ENCODE measurements around the gene CALY. TPM values are rescaled to one million over a fixed set of nuclear protein-coding genes. Genes with fewer than 3 reads are reported as not detected.

The CALY gene
- total RNA-seq, 3 donors from 2014 or later, result 1.1 to 7.5 TPM; not detected in 1

DNA sequence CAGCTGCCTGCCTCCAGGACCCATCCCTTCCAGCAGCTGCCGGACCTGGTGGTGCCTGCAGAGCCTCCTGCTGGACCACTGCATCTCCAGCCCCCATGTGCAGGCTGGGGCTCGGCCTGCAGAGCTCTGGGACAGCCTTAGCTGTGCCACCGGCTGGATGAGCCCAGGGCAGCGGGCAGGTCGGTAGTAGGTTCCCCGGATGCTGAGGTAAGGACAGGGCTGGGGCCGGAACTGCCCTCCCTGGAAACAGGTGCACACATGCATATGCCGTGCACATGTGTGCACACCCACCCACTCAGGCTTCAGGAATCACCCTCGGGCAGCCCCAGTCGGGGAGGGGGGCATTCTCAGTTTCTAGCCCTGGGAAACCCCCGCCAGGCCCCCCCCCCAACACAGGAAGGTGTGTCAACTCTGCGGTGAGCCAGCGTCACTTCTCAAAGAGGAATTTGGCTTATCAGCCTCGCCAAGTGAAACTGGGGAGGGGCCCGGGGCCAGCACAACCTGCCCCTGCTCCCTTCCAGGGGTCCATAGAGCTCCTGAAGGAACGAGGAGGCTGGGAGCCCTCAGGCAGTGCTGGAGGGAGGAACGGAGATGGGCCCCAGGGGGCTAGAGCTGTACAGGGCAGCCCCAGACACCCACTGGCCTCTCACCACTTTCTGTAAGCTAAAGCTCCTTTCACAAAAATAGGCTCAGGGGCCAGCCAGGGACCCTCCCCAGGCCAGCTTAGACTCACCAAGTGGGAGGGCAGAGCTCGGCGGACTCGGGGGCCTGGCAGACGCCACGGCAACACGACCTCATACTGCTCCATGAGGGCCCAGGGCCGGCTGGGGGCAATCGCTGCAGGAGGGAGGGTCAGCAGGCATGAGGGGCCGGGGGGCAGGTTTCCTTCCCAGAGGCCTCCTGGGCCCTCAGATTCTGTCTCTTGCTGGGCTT is 61.7 kb downstream of the CALY start:
- intact Hi-C loops (cut with DNase I, micrococcal nuclease), result no loop called here
- no peaks in the 10 kb centered on the region for H3K36me3 ChIP-seq (ENCODE audit: low read depth)
- TF ChIP-seq, protein P1, sequence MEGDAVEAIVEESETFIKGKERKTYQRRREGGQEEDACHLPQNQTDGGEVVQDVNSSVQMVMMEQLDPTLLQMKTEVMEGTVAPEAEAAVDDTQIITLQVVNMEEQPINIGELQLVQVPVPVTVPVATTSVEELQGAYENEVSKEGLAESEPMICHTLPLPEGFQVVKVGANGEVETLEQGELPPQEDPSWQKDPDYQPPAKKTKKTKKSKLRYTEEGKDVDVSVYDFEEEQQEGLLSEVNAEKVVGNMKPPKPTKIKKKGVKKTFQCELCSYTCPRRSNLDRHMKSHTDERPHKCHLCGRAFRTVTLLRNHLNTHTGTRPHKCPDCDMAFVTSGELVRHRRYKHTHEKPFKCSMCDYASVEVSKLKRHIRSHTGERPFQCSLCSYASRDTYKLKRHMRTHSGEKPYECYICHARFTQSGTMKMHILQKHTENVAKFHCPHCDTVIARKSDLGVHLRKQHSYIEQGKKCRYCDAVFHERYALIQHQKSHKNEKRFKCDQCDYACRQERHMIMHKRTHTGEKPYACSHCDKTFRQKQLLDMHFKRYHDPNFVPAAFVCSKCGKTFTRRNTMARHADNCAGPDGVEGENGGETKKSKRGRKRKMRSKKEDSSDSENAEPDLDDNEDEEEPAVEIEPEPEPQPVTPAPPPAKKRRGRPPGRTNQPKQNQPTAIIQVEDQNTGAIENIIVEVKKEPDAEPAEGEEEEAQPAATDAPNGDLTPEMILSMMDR (IDR thresholded peaks at IDR 0.05), result no peak
- H3K4me3 ChIP-seq, result no peak overlapping the region
- peak; percentile 44 to 80 (median 55) for DNase-seq
- ATAC-seq, result peak; percentile 33
- peaks cover 8% of the 10 kb centered on the region for H3K4me1 ChIP-seq (ENCODE audit: low read depth)
- no peaks in the 10 kb centered on the region for H3K9me3 ChIP-seq

Small RNA genes within 50 kb of the gene (microRNA-seq; reads per million reads assigned to microRNA genes)
- gene MIR3944, result 2.3 reads per million, percentile 5 among the genes with 10 or more reads in this experiment

Other genes with a start within 250 kb of the CALY start
- under 1 TPM in 1 of 3 donors, not detected in 2; 0.10 TPM for gene ADGRA1, start 249.0 kb downstream of the CALY start, total RNA-seq
- gene KNDC1, start 176.7 kb downstream of the CALY start, total RNA-seq, result under 1 TPM; 0.14 to 0.60 (median 0.32) TPM
- gene UTF1, start 106.7 kb downstream of the CALY start, total RNA-seq, result not detected
- gene VENTX, start 99.0 kb downstream of the CALY start, total RNA-seq, result 1 to 10 TPM in 1 of 3 donors, under 1 TPM in 2; 0.09 to 1.2 (median 0.36) TPM
- 1 to 10 TPM; 4.8 to 7.0 (median 5.2) TPM for gene ADAM8, start 60.0 kb downstream of the CALY start, total RNA-seq
- 10 to 100 TPM; 48.1 to 63.4 (median 58.8) TPM for gene TUBGCP2, start 28.0 kb downstream of the CALY start, total RNA-seq
- gene ZNF511, start 28.0 kb downstream of the CALY start, total RNA-seq, result 10 to 100 TPM; 39.1 to 54.0 (median 42.7) TPM
- gene PRAP1, start 10.5 kb upstream of the CALY start, total RNA-seq, result 100 to 1,000 TPM in 2 of 3 donors, 10 to 100 TPM in 1; 69.0 to 215 (median 106) TPM
- gene FUOM, start 21.1 kb upstream of the CALY start, total RNA-seq, result 10 to 100 TPM; 13.5 to 22.2 (median 18.8) TPM
- gene ECHS1, start 36.5 kb upstream of the CALY start, total RNA-seq, result 100 to 1,000 TPM in 2 of 3 donors, 10 to 100 TPM in 1; 97.7 to 180 (median 151) TPM
- gene PAOX, start 42.4 kb upstream of the CALY start, total RNA-seq, result 1 to 10 TPM; 7.5 to 9.3 (median 8.3) TPM
- gene MTG1, start 57.3 kb upstream of the CALY start, total RNA-seq, result 10 to 100 TPM; 43.6 to 52.7 (median 45.6) TPM
- under 1 TPM in 1 of 3 donors, not detected in 2; 0.25 TPM for gene SPRN, start 87.7 kb upstream of the CALY start, total RNA-seq
- gene SCART1, start 117.0 kb upstream of the CALY start, total RNA-seq, result 1 to 10 TPM; 2.5 to 4.8 (median 3.7) TPM
- 1 to 10 TPM in 1 of 3 donors, under 1 TPM in 2; 0.70 to 2.5 (median 0.90) TPM for gene CYP2E1, start 190.5 kb upstream of the CALY start, total RNA-seq
- gene SYCE1, start 228.7 kb upstream of the CALY start, total RNA-seq, result under 1 TPM in 2 of 3 donors, not detected in 1; 0.20 to 0.51 TPM

All from mucosa of descending colon (tissue), 3 donors.